Naive thymus-derived CD4-positive, alpha-beta T cell (primary cell): ENCODE results near the gene RHOU. TPM values are rescaled to one million over a fixed set of nuclear protein-coding genes. Genes with fewer than 3 reads are reported as not detected.

Source experiments
- ATAC-seq: fragments of 150-1000 bp; cut with Tn5 transposase; 2 replicates; pipeline ENCODE4 v1.10.0; 2021; ENCODE audit warnings: mild to moderate bottlenecking, moderate library complexity
- CTCF ChIA-PET: fragments of 350-600 bp; sonication (Branson Sonifier 250); formaldehyde crosslinking; loops from one replicate; lab custom pipeline; 2021; ENCODE audit warnings: antibody characterized with exemption; lab: Charles Lee
- POLR2A ChIA-PET: fragments of 350-600 bp; sonication (Branson Sonifier 250); formaldehyde crosslinking; loops from one replicate; lab custom pipeline; 2021; ENCODE audit warnings: antibody characterized with exemption, inconsistent platforms; lab: Charles Lee
- DNase-seq, 9 donors: peaks; one replicate each; pipeline versions ENCODE4 v3.0.0 to v3.0.0-alpha.2; 2020 to 2022; ENCODE audit warnings: mixed read lengths in 1 of 9
- H3K27ac ChIP-seq: one replicate; pipeline ENCODE4 v1.7.0; 2013; ENCODE audit warnings: mild to moderate bottlenecking, low read depth, low read length, moderate library complexity
- H3K27me3 ChIP-seq, 2 donors: one replicate each; pipeline ENCODE4 v1.7.0; 2013; ENCODE audit warnings: low read length in 2 of 2, mild to moderate bottlenecking in 2 of 2, moderate library complexity in 2 of 2; ENCODE audit not compliant: control insufficient read depth in 2 of 2, insufficient read depth in 2 of 2
- H3K36me3 ChIP-seq, 3 experiments: 1 replicate in 2 of 3; 2 replicates in 1 of 3; pipeline ENCODE4 v1.7.0; 2013; ENCODE audit warnings: low read length in 3 of 3, mild to moderate bottlenecking in 3 of 3, moderate library complexity in 1 of 3; ENCODE audit not compliant: insufficient read depth in 3 of 3, control insufficient read depth in 2 of 3
- H3K4me1 ChIP-seq, 2 donors: one replicate each; pipeline ENCODE4 v1.7.0; 2013; ENCODE audit warnings: low read length in 2 of 2, mild to moderate bottlenecking in 2 of 2, moderate library complexity in 1 of 2; ENCODE audit not compliant: control insufficient read depth in 2 of 2, insufficient read depth in 2 of 2
- H3K4me3 ChIP-seq: 2 replicates; pipeline ENCODE4 v1.7.0; 2013; ENCODE audit warnings: mild to moderate bottlenecking, low read length
- H3K9me3 ChIP-seq, 3 experiments: 1 replicate in 2 of 3; 2 replicates in 1 of 3; pipeline ENCODE4 v1.7.0; 2013; ENCODE audit warnings: low read length in 3 of 3; ENCODE audit not compliant: control insufficient read depth in 2 of 3
- H3K27ac Mint-ChIP-seq, 9 donors: one replicate each; pipeline ENCODE4 v1.8.0; 2020 to 2022; ENCODE audit warnings: mixed read lengths in 9 of 9, mild to moderate bottlenecking in 8 of 9, moderate library complexity in 5 of 9, inconsistent platforms in 2 of 9
- H3K27me3 Mint-ChIP-seq, 5 donors: one replicate each; pipeline ENCODE4 v1.8.0; 2021 to 2022; ENCODE audit warnings: mixed read lengths in 5 of 5, mild to moderate bottlenecking in 1 of 5
- H3K36me3 Mint-ChIP-seq, 5 donors: one replicate each; pipeline ENCODE4 v1.8.0; 2020 to 2022; ENCODE audit warnings: mixed read lengths in 5 of 5, mild to moderate bottlenecking in 3 of 5, inconsistent platforms in 1 of 5
- H3K4me1 Mint-ChIP-seq, 7 donors: one replicate each; pipeline ENCODE4 v1.8.0; 2020 to 2022; ENCODE audit warnings: mixed read lengths in 7 of 7, mild to moderate bottlenecking in 3 of 7, inconsistent platforms in 1 of 7
- H3K4me3 Mint-ChIP-seq, 10 donors: one replicate each; pipeline ENCODE4 v1.8.0; 2020 to 2022; ENCODE audit warnings: mild to moderate bottlenecking in 10 of 10, mixed read lengths in 10 of 10, moderate library complexity in 6 of 10, inconsistent platforms in 2 of 10
- H3K9me3 Mint-ChIP-seq, 11 donors: one replicate each; pipeline ENCODE4 v1.8.0; 2020 to 2022; ENCODE audit warnings: mixed read lengths in 11 of 11, mild to moderate bottlenecking in 4 of 11, inconsistent platforms in 1 of 11, moderate library complexity in 1 of 11
- intact Hi-C, 2 donors: fragments of 100-400 bp; cut with micrococcal nuclease; formaldehyde crosslinking; loops; one replicate each; pipeline ENCODE4 v1.15.1; 2023
- polyA plus RNA-seq, 2 donors: library from polyadenylated mRNA; unstranded; fragments of 300-500 nt; fragmentation: Illumina TruSeq; gene quantifications; one replicate each; pipeline ENCODE4 v1.2.3, GENCODE V29; 2021
- total RNA-seq, 6 experiments: library from RNA in 5 of 6; stranded (reverse) in 5 of 6; gene quantifications; 1 replicate in 5 of 6; 2 replicates in 1 of 6; pipeline ENCODE4 v1.2.3 and lab custom pipeline; 2021 to 2026

Gene RHOU
- total and polyA plus RNA-seq, 7 experiments from 2014 or later = 0.09 to 6.5 (median 1.5) TPM

- ATAC-seq (no peak), DNase-seq (no peak)
- no peak overlapping the region for H3K4me3 ChIP-seq
- intact Hi-C loops = no loop called here
- Mint-ChIP-seq H3K27me3 (peaks cover 0 to 12% (median 0%) of the 10 kb centered on the region in 5 donors), H3K9me3 (peaks cover 0 to 6% (median 0%) of the 10 kb centered on the region in 11 donors), H3K4me3 (no peak overlapping the region), H3K27ac (no peak overlapping the region), H3K36me3 (no peaks in the 10 kb centered on the region), H3K4me1 (peaks cover 0 to 10% (median 0%) of the 10 kb centered on the region in 7 donors)
- H3K27me3 ChIP-seq = no peaks in the 10 kb centered on the region
- H3K36me3 ChIP-seq = no peaks in the 10 kb centered on the region
- no peaks in the 10 kb centered on the region for H3K9me3 ChIP-seq
- CTCF ChIA-PET = no interaction called here
- peaks cover 0 to 3% of the 10 kb centered on the region in 2 donors for H3K4me1 ChIP-seq
- POLR2A ChIA-PET = no interaction called here
- no peak overlapping the region for H3K27ac ChIP-seq
Measured at GRCh38 chr1:228778026-228778425, 42.7 kb downstream of the RHOU start.

- Histone ChIP-seq H3K27me3 (no peaks in the 10 kb centered on the region), H3K4me1 (no peaks in the 10 kb centered on the region), H3K9me3 (no peaks in the 10 kb centered on the region), H3K4me3 (no peak overlapping the region), H3K36me3 (no peaks in the 10 kb centered on the region), H3K27ac (no peak overlapping the region)
- DNase-seq (no peak), ATAC-seq (no peak)
- Mint-ChIP-seq H3K27me3 (peaks cover 0 to 12% (median 0%) of the 10 kb centered on the region in 5 donors), H3K9me3 (peaks cover 0 to 6% (median 0%) of the 10 kb centered on the region in 11 donors), H3K36me3 (no peaks in the 10 kb centered on the region), H3K4me3 (no peak overlapping the region), H3K27ac (no peak overlapping the region), H3K4me1 (peaks cover 0 to 10% (median 0%) of the 10 kb centered on the region in 7 donors)
- intact Hi-C loops = no loop called here
- ChIA-PET POLR2A (no interaction called here), CTCF (no interaction called here)
Measured at GRCh38 chr1:228778466-228778865, 43.2 kb downstream of the RHOU start.

GRCh38 chr1:228778961-228779360 lies 43.7 kb downstream of the RHOU start:
- no peak overlapping the region for H3K4me3 ChIP-seq
- peak; percentile 64 for ATAC-seq
- no peak for DNase-seq
- peaks cover 0 to 13% (median 0%) of the 10 kb centered on the region in 5 donors for H3K27me3 Mint-ChIP-seq
- no peak overlapping the region for H3K4me3 Mint-ChIP-seq
- no peaks in the 10 kb centered on the region for H3K9me3 ChIP-seq
- H3K9me3 Mint-ChIP-seq = peaks cover 0 to 6% (median 0%) of the 10 kb centered on the region in 11 donors
- ChIA-PET POLR2A (no interaction called here), CTCF (no interaction called here)
- H3K4me1 Mint-ChIP-seq = peaks cover 0 to 10% (median 0%) of the 10 kb centered on the region in 7 donors
- H3K27ac ChIP-seq = no peak overlapping the region
- no peaks in the 10 kb centered on the region for H3K4me1 ChIP-seq
- H3K36me3 Mint-ChIP-seq = no peaks in the 10 kb centered on the region
- intact Hi-C loops = no loop called here
- no peak overlapping the region for H3K27ac Mint-ChIP-seq
- H3K27me3 ChIP-seq = no peaks in the 10 kb centered on the region
- no peaks in the 10 kb centered on the region for H3K36me3 ChIP-seq

- intact Hi-C loops = no loop called here
- H3K9me3 Mint-ChIP-seq = peaks cover 0 to 6% (median 0%) of the 10 kb centered on the region in 11 donors
- no peak overlapping the region for H3K4me3 ChIP-seq
- H3K4me1 Mint-ChIP-seq = peaks cover 0 to 5% (median 0%) of the 10 kb centered on the region in 7 donors
- H3K9me3 ChIP-seq = no peaks in the 10 kb centered on the region
- no peaks in the 10 kb centered on the region for H3K36me3 Mint-ChIP-seq
- no peaks in the 10 kb centered on the region for H3K36me3 ChIP-seq
- no peaks in the 10 kb centered on the region for H3K27me3 ChIP-seq
- peaks cover 0 to 13% (median 0%) of the 10 kb centered on the region in 5 donors for H3K27me3 Mint-ChIP-seq
- POLR2A ChIA-PET = interaction anchor here (0.9 kb wide), 1 partner anchor 50 kb away, joined by 3 read pairs; no protein-coding TSS in a partner anchor
- ATAC-seq (no peak), DNase-seq (no peak)
- H3K4me3 Mint-ChIP-seq = no peak overlapping the region
- H3K27ac Mint-ChIP-seq = no peak overlapping the region
- CTCF ChIA-PET = no interaction called here
- H3K4me1 ChIP-seq = no peaks in the 10 kb centered on the region
- no peak overlapping the region for H3K27ac ChIP-seq
Measured at GRCh38 chr1:228781161-228781808, 46.0 kb downstream of the RHOU start.

GRCh38 chr1:228781809-228782661 lies 46.8 kb downstream of the RHOU start:
- no peaks in the 10 kb centered on the region for H3K27me3 ChIP-seq
- no peak overlapping the region for H3K4me3 ChIP-seq
- no peak overlapping the region for H3K4me3 Mint-ChIP-seq
- H3K4me1 Mint-ChIP-seq = peaks cover 0 to 5% (median 0%) of the 10 kb centered on the region in 7 donors
- POLR2A ChIA-PET = no interaction called here
- no peaks in the 10 kb centered on the region for H3K4me1 ChIP-seq
- no peaks in the 10 kb centered on the region for H3K9me3 ChIP-seq
- peaks cover 0 to 13% (median 0%) of the 10 kb centered on the region in 5 donors for H3K27me3 Mint-ChIP-seq
- no peak overlapping the region for H3K27ac ChIP-seq
- CTCF ChIA-PET = no interaction called here
- no peak for DNase-seq
- H3K27ac Mint-ChIP-seq = no peak overlapping the region
- intact Hi-C loops = no loop called here
- peaks cover 0 to 6% (median 0%) of the 10 kb centered on the region in 11 donors for H3K9me3 Mint-ChIP-seq
- ATAC-seq = no peak
- no peaks in the 10 kb centered on the region for H3K36me3 ChIP-seq
- no peaks in the 10 kb centered on the region for H3K36me3 Mint-ChIP-seq

GRCh38 chr1:228782662-228783417 lies 47.6 kb downstream of the RHOU start:
- Histone ChIP-seq H3K27me3 (no peaks in the 10 kb centered on the region), H3K36me3 (no peaks in the 10 kb centered on the region), H3K4me1 (no peaks in the 10 kb centered on the region), H3K27ac (no peak overlapping the region), H3K4me3 (no peak overlapping the region), H3K9me3 (no peaks in the 10 kb centered on the region)
- H3K36me3 Mint-ChIP-seq = no peaks in the 10 kb centered on the region
- peaks cover 0 to 3% (median 0%) of the 10 kb centered on the region in 7 donors for H3K4me1 Mint-ChIP-seq
- H3K27ac Mint-ChIP-seq = peak overlapping the region in 1 of 9 donors; percentile 13
- no peak for DNase-seq
- H3K4me3 Mint-ChIP-seq = no peak overlapping the region
- H3K27me3 Mint-ChIP-seq = peaks cover 0 to 13% (median 0%) of the 10 kb centered on the region in 5 donors
- CTCF ChIA-PET = no interaction called here
- intact Hi-C loops = no loop called here
- no peak for ATAC-seq
- peaks cover 0 to under 1% (median 0%) of the 10 kb centered on the region in 11 donors for H3K9me3 Mint-ChIP-seq
- POLR2A ChIA-PET = no interaction called here
